SU-DHL-6 (cell line): ENCODE results near the gene CCL25.

Source experiments
- H2AFZ ChIP-seq: fragments of 200-600 bp; sonication (generic); 2 replicates; pipeline ENCODE4 v1.6.1; 2014; ENCODE audit warnings: low read depth, mild to moderate bottlenecking, moderate library complexity, mixed read lengths, antibody characterized with exemption, low read length; ENCODE audit not compliant: severe bottlenecking
- H3F3A ChIP-seq: fragments of 200-600 bp; shearing (Covaris generic); 2 replicates; pipeline ENCODE4 v1.6.0; 2016; ENCODE audit warnings: antibody characterized with exemption, mild to moderate bottlenecking; ENCODE audit not compliant: insufficient read depth
- H3K27ac ChIP-seq: fragments of 200-600 bp; sonication (generic); 2 replicates; pipeline ENCODE4 v1.5.1; 2016; ENCODE audit warnings: low read depth, mild to moderate bottlenecking, low read length, moderate library complexity, mixed read lengths
- H3K27me3 ChIP-seq: fragments of 200-600 bp; sonication (generic), shearing (Covaris generic); 2 replicates; pipeline ENCODE4 v1.6.0; 2014; ENCODE audit warnings: mild to moderate bottlenecking, low read length
- H3K36me3 ChIP-seq: fragments of 200-600 bp; sonication (generic); 2 replicates; pipeline ENCODE4 v1.6.1; 2014; ENCODE audit warnings: mild to moderate bottlenecking, low read length, mixed read lengths
- H3K4me2 ChIP-seq: fragments of 300-600, 200-600 bp; shearing (Covaris generic), sonication (generic); 2 replicates; pipeline ENCODE4 v1.6.0; 2014; ENCODE audit warnings: low read length, low read depth, mild to moderate bottlenecking; ENCODE audit not compliant: poor library complexity, severe bottlenecking
- H3K4me3 ChIP-seq: fragments of 200-600 bp; sonication (generic); 2 replicates; pipeline ENCODE4 v1.5.1; 2014; ENCODE audit warnings: antibody characterized with exemption, low read length, mild to moderate bottlenecking, mixed read lengths; ENCODE audit not compliant: insufficient read depth, poor library complexity, severe bottlenecking
- H3K79me2 ChIP-seq: fragments of 200-600 bp; sonication (generic); 2 replicates; pipeline ENCODE4 v1.6.1; 2014; ENCODE audit warnings: mild to moderate bottlenecking, low read length, moderate library complexity; ENCODE audit not compliant: insufficient read depth
- H3K9ac ChIP-seq: fragments of 200-600 bp; sonication (generic); 2 replicates; pipeline ENCODE4 v1.7.0; 2014; ENCODE audit warnings: mild to moderate bottlenecking, low read length
- H3K9me2 ChIP-seq: fragments of 200-600 bp; sonication (generic); replicated peaks from 2 replicates; pipeline ENCODE4 v1.6.1; 2014; ENCODE audit warnings: low read length; ENCODE audit not compliant: insufficient read depth
- H3K9me3 ChIP-seq: fragments of 200-600 bp; sonication (generic); 2 replicates; pipeline ENCODE4 v1.6.1; 2014; ENCODE audit warnings: low read length, mixed read lengths; ENCODE audit not compliant: insufficient read depth
- H4K20me1 ChIP-seq: fragments of 200-600 bp; sonication (generic); 2 replicates; pipeline ENCODE4 v1.6.1; 2014; ENCODE audit warnings: low read depth, mild to moderate bottlenecking, antibody characterized with exemption, low read length, moderate library complexity, mixed read lengths
- CTCF ChIP-seq: fragments of 200-600 bp; sonication (generic); IDR thresholded peaks from one replicate; pipeline ENCODE4 v1.5.1; 2017; ENCODE audit warnings: antibody characterized with exemption, mild to moderate bottlenecking, low read length, moderate library complexity; ENCODE audit not compliant: insufficient read depth, poor library complexity, severe bottlenecking
- EZH2phosphoT487 ChIP-seq: fragments of 200-600 bp; sonication (generic), shearing (Covaris generic); conservative IDR thresholded peaks from 2 replicates; pipeline ENCODE4 v1.6.1; 2018; ENCODE audit warnings: mild to moderate bottlenecking, antibody characterized with exemption, low read length, moderate library complexity, mixed read lengths

CCL25 gene

DNA sequence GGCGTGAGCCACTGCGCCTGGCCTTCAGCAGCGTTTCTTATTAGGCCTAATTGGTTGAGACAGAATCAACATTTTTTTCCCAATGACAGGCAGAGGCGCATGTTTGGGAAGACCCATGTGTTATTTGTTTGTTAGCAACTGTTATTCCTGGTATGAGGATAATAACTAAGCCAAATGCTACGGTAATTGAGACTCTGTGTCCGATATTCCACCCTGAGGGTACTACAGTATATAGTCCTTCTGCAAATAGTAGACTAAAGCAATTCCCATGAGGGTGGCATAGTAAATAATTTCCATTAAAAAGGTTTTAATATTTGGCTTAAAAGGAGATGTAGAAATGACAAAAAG, 18.4 kb upstream of the CCL25 start:
- Histone ChIP-seq H3K79me2 (no peaks in the 10 kb centered on the region), H4K20me1 (no peaks in the 10 kb centered on the region), H3K4me2 (no peak overlapping the region), H3F3A (no peaks in the 10 kb centered on the region), H3K9ac (no peak overlapping the region), H3K4me3 (no peak overlapping the region), H3K36me3 (no peaks in the 10 kb centered on the region), H3K27me3 (no peaks in the 10 kb centered on the region), H3K9me3 (no peaks in the 10 kb centered on the region), H3K27ac (no peak overlapping the region), H3K9me2 (no peaks in the 10 kb centered on the region), H2AFZ (no peak overlapping the region)
- TF ChIP-seq CTCF (no peak), EZH2phosphoT487 (no peak)

DNA sequence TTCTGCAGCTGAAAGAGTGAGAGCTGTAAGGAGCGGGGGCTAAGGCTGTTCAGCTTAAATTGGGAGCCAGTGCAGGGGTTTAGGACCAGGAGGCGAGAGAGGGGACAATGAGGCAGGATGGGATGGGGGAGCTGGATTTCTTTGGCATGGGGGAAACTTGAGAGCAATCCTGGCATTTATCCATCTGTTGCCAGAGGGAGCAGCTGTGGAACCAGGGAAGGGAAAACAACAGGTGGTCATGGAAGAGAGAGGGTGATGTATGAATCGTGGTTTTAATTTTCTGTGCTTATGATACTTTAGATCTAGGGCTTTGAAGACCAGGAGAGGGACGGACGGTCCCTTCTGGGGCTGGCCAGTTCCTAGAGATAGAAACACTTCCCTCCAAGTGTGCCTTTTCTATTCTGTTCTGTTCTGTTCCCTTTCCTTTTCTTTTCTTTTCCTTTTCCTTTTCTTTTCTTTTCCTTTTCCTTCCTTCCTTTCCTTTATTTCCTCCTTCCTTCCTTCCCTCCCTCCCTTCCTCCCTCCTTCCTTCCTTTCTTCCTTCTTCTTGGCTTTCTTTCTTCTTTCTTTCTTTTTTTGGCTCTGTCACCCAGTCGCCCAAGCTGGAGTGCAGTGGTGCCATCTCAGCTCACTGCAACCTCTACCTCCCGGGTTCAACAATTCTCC, 16.0 kb upstream of the CCL25 start:
- H3K9me2 ChIP-seq: no peaks in the 10 kb centered on the region
- H3K9me3 ChIP-seq: no peaks in the 10 kb centered on the region
- H3K27me3 ChIP-seq: no peaks in the 10 kb centered on the region
- no peak overlapping the region for H3K27ac ChIP-seq
- no peak overlapping the region for H3K4me3 ChIP-seq
- no peaks in the 10 kb centered on the region for H3F3A ChIP-seq
- no peak for TF ChIP-seq CTCF
- no peak for TF ChIP-seq EZH2phosphoT487
- H3K79me2 ChIP-seq: no peaks in the 10 kb centered on the region
- no peaks in the 10 kb centered on the region for H3K36me3 ChIP-seq
- H3K4me2 ChIP-seq: no peak overlapping the region
- no peak overlapping the region for H2AFZ ChIP-seq
- no peak overlapping the region for H3K9ac ChIP-seq
- H4K20me1 ChIP-seq: no peaks in the 10 kb centered on the region

- no peaks in the 10 kb centered on the region for H4K20me1 ChIP-seq
- no peaks in the 10 kb centered on the region for H3K9me2 ChIP-seq
- no peaks in the 10 kb centered on the region for H3K9me3 ChIP-seq
- no peak overlapping the region for H3K4me2 ChIP-seq
- no peaks in the 10 kb centered on the region for H3K27me3 ChIP-seq
- no peaks in the 10 kb centered on the region for H3F3A ChIP-seq
- H3K9ac ChIP-seq: no peak overlapping the region
- no peaks in the 10 kb centered on the region for H3K79me2 ChIP-seq
- H3K36me3 ChIP-seq: no peaks in the 10 kb centered on the region
- no peak overlapping the region for H3K4me3 ChIP-seq
- no peak overlapping the region for H2AFZ ChIP-seq
- TF ChIP-seq CTCF (no peak), EZH2phosphoT487 (no peak)
- H3K27ac ChIP-seq: no peak overlapping the region
These were observed 13.7 kb upstream of the CCL25 start for GRCh38 chr19:8038815-8039214.
